HUES64 (cell line): ENCODE data around the gene KCTD16.

Experiments used
- H3K27ac ChIP-seq: 2 replicates; pipeline ENCODE4 v1.7.0; 2013; ENCODE audit warnings: low read depth, low read length, inconsistent platforms
- H3K27me3 ChIP-seq: 2 replicates; pipeline ENCODE4 v1.6.1; 2013; ENCODE audit warnings: mild to moderate bottlenecking, low read length; ENCODE audit not compliant: insufficient read depth
- H3K36me3 ChIP-seq: 2 replicates; pipeline ENCODE4 v1.6.1; 2013; ENCODE audit warnings: mild to moderate bottlenecking, low read length; ENCODE audit not compliant: insufficient read depth
- H3K4me1 ChIP-seq: 2 replicates; pipeline ENCODE4 v1.6.1; 2013; ENCODE audit warnings: mild to moderate bottlenecking, low read length, moderate library complexity; ENCODE audit not compliant: insufficient read depth
- H3K4me3 ChIP-seq: 2 replicates; pipeline ENCODE4 v1.5.1; 2013; ENCODE audit warnings: mild to moderate bottlenecking, low read length, moderate library complexity
- H3K9ac ChIP-seq: 2 replicates; pipeline ENCODE4 v1.6.1; 2013; ENCODE audit warnings: mild to moderate bottlenecking, low read depth, low read length
- H3K9me3 ChIP-seq: 2 replicates; pipeline ENCODE4 v1.6.1; 2013; ENCODE audit warnings: low read depth, low read length; ENCODE audit not compliant: insufficient read depth
- WGBS: fragments of 150-250, 120-280 bp; methylation state at CpG from one replicate; pipeline ENCODE4 v1.1.7; 2013; ENCODE audit warnings: missing lambda C conversion rate; 5-methylcytosine and 5-hydroxymethylcytosine counted together

The KCTD16 gene

DNA sequence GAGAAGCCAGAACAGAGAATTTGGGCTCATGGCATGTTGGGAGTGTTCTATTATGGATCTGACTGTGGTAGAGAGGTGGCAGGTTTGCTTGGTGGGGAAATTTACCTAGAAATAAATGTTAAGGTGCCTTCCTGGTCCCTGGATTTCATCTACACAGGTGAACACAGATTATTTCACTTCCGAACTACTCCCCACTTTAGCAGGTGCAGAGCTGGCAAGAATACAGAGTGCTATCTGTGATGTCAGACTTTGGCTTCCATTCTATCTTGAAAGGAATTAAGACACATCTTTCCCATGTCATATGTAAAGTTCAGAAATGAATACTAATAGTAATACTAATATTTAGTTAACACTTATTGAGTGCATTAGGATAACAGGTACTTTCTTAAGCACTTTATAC lies 234.0 kb downstream of the KCTD16 start:
- WGBS = 83% methylated on average over 1 of the region's 1 CpG
- Histone ChIP-seq H3K9ac (no peak overlapping the region), H3K27ac (no peak overlapping the region), H3K9me3 (no peaks in the 10 kb centered on the region), H3K4me1 (no peaks in the 10 kb centered on the region; the same call in 1 of the 2 replicates), H3K4me3 (no peak overlapping the region), H3K36me3 (no peaks in the 10 kb centered on the region), H3K27me3 (no peaks in the 10 kb centered on the region)

- no peak overlapping the region for H3K4me3 ChIP-seq
- no peak overlapping the region for H3K27ac ChIP-seq
- no peak overlapping the region for H3K9ac ChIP-seq
- no peaks in the 10 kb centered on the region for H3K36me3 ChIP-seq
- WGBS = 95% methylated on average over 3 of the region's 3 CpGs
- H3K27me3 ChIP-seq = no peaks in the 10 kb centered on the region
- no peaks in the 10 kb centered on the region for H3K9me3 ChIP-seq
- no peaks in the 10 kb centered on the region; the same call in 1 of the 2 replicates for H3K4me1 ChIP-seq
Measured at GRCh38 chr5:144405991-144406390, 235.3 kb downstream of the KCTD16 start.

DNA sequence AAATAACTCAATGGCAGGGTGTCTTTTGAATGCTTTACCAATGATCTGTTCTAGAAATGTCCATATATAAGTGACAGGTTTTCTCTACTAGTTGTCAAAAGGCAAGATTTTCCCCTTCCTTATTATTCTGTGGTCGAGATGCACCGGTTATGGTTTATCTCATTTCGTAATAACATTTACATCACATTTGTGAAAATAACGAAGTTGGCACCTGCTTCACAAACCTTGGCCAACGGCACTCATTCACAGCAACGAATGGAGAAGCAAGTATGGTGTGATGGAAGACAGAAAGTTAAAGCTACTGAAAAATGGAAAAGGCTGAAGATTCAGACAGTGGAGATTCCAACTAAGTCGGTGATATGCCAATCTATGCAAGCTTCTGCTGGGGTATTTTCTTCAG lies 235.8 kb downstream of the KCTD16 start:
- Histone ChIP-seq H3K36me3 (no peaks in the 10 kb centered on the region), H3K9ac (no peak overlapping the region), H3K9me3 (no peaks in the 10 kb centered on the region), H3K4me1 (no peaks in the 10 kb centered on the region; the same call in 1 of the 2 replicates), H3K4me3 (no peak overlapping the region), H3K27me3 (no peaks in the 10 kb centered on the region), H3K27ac (no peak overlapping the region)
- WGBS = 98% methylated on average over 7 of the region's 7 CpGs

DNA sequence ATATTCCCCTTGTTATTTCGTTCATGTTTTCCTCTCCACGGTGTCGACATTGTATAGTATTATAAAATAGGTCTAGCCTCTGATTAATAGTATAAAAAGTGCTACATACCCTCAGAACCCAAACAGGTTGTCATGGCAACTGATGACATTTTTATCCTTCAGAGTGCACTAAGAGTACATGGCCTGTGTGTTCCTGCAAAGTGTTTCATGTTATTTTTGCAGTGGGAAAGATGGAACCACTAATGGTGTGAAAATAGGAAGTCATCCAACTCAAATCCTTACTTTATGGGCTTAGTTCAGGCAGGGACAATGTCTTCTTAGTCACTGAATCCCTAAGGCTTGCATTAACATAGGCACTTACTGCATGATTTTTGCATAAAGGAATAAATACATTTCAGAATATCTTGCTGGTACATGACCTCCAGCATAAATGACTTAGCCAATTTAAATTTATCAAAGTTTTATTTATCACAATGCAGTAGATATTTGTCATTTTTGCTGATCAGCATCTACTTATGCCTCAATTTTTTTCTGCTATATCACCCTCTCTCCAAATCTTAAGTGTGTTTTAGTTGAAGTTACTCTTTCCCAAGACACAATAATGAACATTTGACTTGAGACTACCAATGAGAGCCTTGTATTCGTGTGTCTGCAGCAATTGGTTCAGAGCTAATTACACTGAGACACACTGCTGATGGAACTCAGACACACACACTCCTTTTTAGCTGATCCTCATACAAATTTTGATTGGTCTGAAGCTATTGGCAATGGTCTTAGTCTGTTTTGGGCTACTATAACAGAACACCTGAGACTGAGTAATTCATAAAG lies 243.7 kb downstream of the KCTD16 start:
- H3K9me3 ChIP-seq = no peaks in the 10 kb centered on the region
- no peaks in the 10 kb centered on the region for H3K27me3 ChIP-seq
- H3K4me3 ChIP-seq = no peak overlapping the region
- H3K4me1 ChIP-seq = no peaks in the 10 kb centered on the region
- H3K36me3 ChIP-seq = no peaks in the 10 kb centered on the region
- no peak overlapping the region for H3K9ac ChIP-seq
- H3K27ac ChIP-seq = no peak overlapping the region
- WGBS = 95% methylated on average over 1 of the region's 4 CpGs

DNA sequence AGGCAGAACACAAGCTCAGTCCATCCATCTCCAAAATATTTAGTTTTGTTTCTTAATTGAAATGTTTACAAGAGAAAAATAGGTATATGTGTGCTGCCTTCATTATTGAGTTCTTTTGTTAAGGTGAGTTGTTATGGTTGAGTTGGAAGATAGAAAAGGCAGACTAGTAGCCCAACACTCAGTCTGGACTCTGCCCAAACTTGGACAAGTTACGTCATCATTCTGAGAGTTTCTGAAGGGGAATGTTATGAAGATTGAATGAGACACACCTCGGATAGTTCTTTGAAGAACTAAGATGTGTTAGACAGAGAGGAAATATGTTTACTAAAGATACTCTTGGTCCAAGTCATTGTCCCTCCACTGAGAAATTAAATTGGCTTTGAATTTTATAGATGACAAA lies 245.5 kb downstream of the KCTD16 start:
- WGBS = 88% methylated on average over 2 of the region's 2 CpGs
- Histone ChIP-seq H3K9ac (no peak overlapping the region), H3K27me3 (no peaks in the 10 kb centered on the region), H3K9me3 (no peaks in the 10 kb centered on the region), H3K27ac (no peak overlapping the region), H3K36me3 (no peaks in the 10 kb centered on the region), H3K4me1 (peaks cover 6% of the 10 kb centered on the region; the same call in 1 of the 2 replicates), H3K4me3 (no peak overlapping the region)

DNA sequence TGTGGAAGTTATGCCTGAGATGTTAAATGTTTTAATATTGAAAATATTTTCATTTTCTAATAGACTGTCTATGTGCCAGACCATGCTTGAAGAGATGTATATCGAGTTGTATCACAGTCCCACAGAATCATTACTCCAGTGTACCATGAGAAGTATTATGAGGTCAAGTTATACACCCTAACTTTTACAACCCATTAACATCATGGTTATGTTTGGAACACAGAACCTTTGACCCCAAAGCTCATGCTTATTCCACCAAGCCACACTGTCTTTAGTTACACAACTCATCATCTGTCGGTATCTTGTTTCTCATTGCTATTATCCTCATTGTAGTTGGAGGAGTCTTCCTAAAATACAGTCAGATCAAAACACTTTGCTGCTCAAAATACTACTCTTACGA lies 248.0 kb downstream of the KCTD16 start:
- Histone ChIP-seq H3K9me3 (no peaks in the 10 kb centered on the region), H3K36me3 (no peaks in the 10 kb centered on the region), H3K27me3 (no peaks in the 10 kb centered on the region), H3K4me3 (no peak overlapping the region), H3K4me1 (peaks cover 17% of the 10 kb centered on the region; the same call in 1 of the 2 replicates), H3K9ac (no peak overlapping the region), H3K27ac (no peak overlapping the region)
- 94% methylated on average over 2 of the region's 3 CpGs for WGBS

GRCh38 chr5:144421411-144421810 lies 250.7 kb downstream of the KCTD16 start:
- WGBS = 94% methylated on average over 6 of the region's 6 CpGs
- Histone ChIP-seq H3K9ac (no peak overlapping the region), H3K4me3 (no peak overlapping the region), H3K4me1 (peaks cover 17% of the 10 kb centered on the region; the same call in 1 of the 2 replicates), H3K27me3 (no peaks in the 10 kb centered on the region), H3K36me3 (no peaks in the 10 kb centered on the region), H3K9me3 (no peaks in the 10 kb centered on the region), H3K27ac (no peak overlapping the region)

DNA sequence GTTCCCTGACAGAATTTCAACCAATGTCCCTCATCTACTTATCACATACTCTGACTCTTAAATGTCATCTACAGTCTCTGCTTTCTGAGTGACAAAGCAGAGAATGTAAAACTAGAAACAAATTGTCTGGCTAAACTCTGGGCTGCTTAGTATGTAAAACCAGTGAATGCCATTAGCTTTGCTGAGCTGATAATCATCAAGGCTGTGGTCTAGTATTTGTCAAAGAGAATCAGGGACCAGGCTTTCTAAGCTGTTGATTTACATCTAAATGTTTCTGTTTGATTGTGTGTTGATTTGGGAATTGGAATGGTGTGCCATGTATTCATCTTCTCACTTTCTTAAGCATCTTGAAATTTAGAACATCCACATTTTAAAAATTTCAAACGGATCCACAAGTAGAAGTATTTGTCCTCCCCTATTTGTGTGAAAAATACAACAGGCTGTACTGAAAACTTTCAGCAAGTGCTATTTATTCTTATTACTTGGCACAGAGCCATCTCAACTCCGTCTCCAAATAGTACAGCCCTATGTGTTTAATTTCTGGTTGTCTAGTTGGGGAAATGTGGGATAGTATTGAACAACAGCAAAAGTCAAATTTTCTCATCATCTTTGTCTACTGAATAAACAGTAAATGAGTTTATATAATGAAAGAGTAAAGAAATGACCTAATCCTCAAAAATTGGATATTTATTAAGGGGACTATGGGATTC lies 251.5 kb downstream of the KCTD16 start:
- H3K4me3 ChIP-seq = no peak overlapping the region
- peaks cover 17% of the 10 kb centered on the region; the same call in 1 of the 2 replicates for H3K4me1 ChIP-seq
- H3K9me3 ChIP-seq = no peaks in the 10 kb centered on the region
- H3K9ac ChIP-seq = no peak overlapping the region
- H3K27ac ChIP-seq = no peak overlapping the region
- WGBS = 100% methylated on average over 1 of the region's 2 CpGs
- no peaks in the 10 kb centered on the region for H3K36me3 ChIP-seq
- no peaks in the 10 kb centered on the region for H3K27me3 ChIP-seq

GRCh38 chr5:144427866-144428265 lies 257.2 kb downstream of the KCTD16 start:
- no peaks in the 10 kb centered on the region for H3K4me1 ChIP-seq
- no peaks in the 10 kb centered on the region for H3K36me3 ChIP-seq
- no peak overlapping the region for H3K9ac ChIP-seq
- no peaks in the 10 kb centered on the region for H3K27me3 ChIP-seq
- H3K27ac ChIP-seq = no peak overlapping the region
- no peaks in the 10 kb centered on the region for H3K9me3 ChIP-seq
- no peak overlapping the region for H3K4me3 ChIP-seq
- WGBS = 100% methylated on average over 1 of the region's 1 CpG

GRCh38 chr5:144428326-144428725 lies 257.7 kb downstream of the KCTD16 start:
- H3K4me3 ChIP-seq = no peak overlapping the region
- H3K27me3 ChIP-seq = no peaks in the 10 kb centered on the region
- no peaks in the 10 kb centered on the region for H3K36me3 ChIP-seq
- H3K27ac ChIP-seq = no peak overlapping the region
- H3K9ac ChIP-seq = no peak overlapping the region
- WGBS = 95% methylated on average over 1 of the region's 1 CpG
- no peaks in the 10 kb centered on the region for H3K4me1 ChIP-seq
- H3K9me3 ChIP-seq = no peaks in the 10 kb centered on the region

DNA sequence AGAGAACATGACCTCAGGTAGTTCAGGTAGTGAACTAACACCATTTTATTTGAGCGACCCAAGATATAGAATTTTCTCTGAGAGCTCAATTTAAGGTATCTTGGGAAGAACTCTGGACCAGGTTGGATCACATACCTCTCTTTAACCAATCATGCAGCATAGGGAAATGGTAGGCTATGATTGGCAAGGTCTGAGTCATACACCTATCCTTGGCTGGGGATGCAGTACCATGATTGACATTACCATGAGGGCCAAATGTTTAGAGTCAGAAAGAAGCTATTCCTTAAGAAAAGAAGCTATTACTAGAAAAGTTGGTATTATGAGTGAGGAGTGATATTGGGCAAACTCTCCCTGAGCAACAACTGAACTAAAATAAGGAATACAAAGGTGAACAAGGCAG lies 258.7 kb downstream of the KCTD16 start:
- 100% methylated on average over 1 of the region's 1 CpG for WGBS
- H3K9ac ChIP-seq = no peak overlapping the region
- H3K9me3 ChIP-seq = no peaks in the 10 kb centered on the region
- no peaks in the 10 kb centered on the region for H3K4me1 ChIP-seq
- H3K27me3 ChIP-seq = no peaks in the 10 kb centered on the region
- H3K36me3 ChIP-seq = no peaks in the 10 kb centered on the region
- no peak overlapping the region for H3K27ac ChIP-seq
- H3K4me3 ChIP-seq = no peak overlapping the region
